ENCODE results near the gene MED8. TPM values are rescaled to one million over a fixed set of nuclear protein-coding genes. Genes with fewer than 3 reads are reported as not detected.

Gene MED8
- total and polyA plus RNA-seq, 4 experiments from 2014 or later: 34.0 to 42.3 (median 35.8) TPM

DNA sequence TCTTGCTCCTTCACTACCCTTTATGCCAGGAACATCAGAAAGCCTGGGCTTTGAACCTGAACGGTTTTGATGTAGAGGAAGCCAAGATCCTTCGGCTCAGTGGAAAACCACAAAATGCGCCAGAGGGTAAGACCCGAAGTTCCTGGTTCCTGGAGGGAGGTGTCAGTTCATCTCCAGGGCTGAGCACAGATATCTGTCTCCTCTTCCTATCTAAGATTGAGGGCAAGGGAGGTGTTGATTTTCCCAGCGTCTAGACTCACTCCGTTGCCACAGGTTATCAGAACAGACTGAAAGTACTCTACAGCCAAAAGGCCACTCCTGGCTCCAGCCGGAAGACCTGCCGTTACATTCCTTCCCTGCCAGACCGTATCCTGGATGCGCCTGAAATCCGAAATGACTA lies 29.9 kb downstream of the MED8 start:
- H3K4me1 Mint-ChIP-seq: peaks cover 8 to 27% (median 17%) of the 10 kb centered on the region in 4 donors
- DNase-seq: no peak
- no peaks in the 10 kb centered on the region for H3K9me3 ChIP-seq (ENCODE audit: control insufficient read depth in 1 of 2, low read length in 2 of 2)

GRCh38 chr1:43358746-43359693 lies 30.6 kb downstream of the MED8 start, which contains the start of gene CDC20:
TSS of gene CDC20 (plus strand) at chr1:43358981. CDS start at chr1:43359216, 235 bp downstream.
- peaks cover 22% of the 10 kb centered on the region for H3K36me3 ChIP-seq (ENCODE audit: insufficient read depth, low read length)
- POLR2A ChIA-PET (ENCODE audit: partially characterized antibody): interaction anchor here (0.9 to 2.8 kb wide), 9 partner anchors 9 to 588 kb away, joined by 3 to 47 read pairs (median 5); partner anchors contain the start of genes ELOVL1, IPO13, MED8 and SZT2

More for the DNA sequence above, 29.9 kb downstream of the MED8 start:
- ChIA-PET CTCF (ENCODE audit: partially characterized antibody) (no interaction called here), POLR2A (ENCODE audit: partially characterized antibody) (interaction anchor here (2.8 kb wide), 1 partner anchor 30 kb away, joined by 28 read pairs; the partner anchor contains the start of genes MED8 and SZT2)
- H3K27ac ChIP-seq (ENCODE audit: low read depth, low read length): no peak overlapping the region
- peak overlapping the region in 5 of 7 donors; percentile 7 to 66 (median 27) for H3K27ac Mint-ChIP-seq
- H3K4me1 ChIP-seq (ENCODE audit: insufficient read depth, low read length): peaks cover 21% of the 10 kb centered on the region
- H3K27me3 ChIP-seq (ENCODE audit: insufficient read depth, low read length): no peaks in the 10 kb centered on the region
- peaks cover 28% of the 10 kb centered on the region for H3K36me3 ChIP-seq (ENCODE audit: insufficient read depth, low read length)
- intact Hi-C loops (cut with micrococcal nuclease): loop anchor here (2.0 kb wide), 1 partner anchor 183 kb away; no protein-coding TSS in a partner anchor
- H3K4me3 ChIP-seq (ENCODE audit: low read length in 2 of 2): no peak overlapping the region
- H3K27me3 Mint-ChIP-seq: no peaks in the 10 kb centered on the region
- H3K36me3 Mint-ChIP-seq: peaks cover 15 to 29% of the 10 kb centered on the region in 2 donors
- H3K4me3 Mint-ChIP-seq: peak overlapping the region in 7 of 8 donors; percentile 36 to 87 (median 65)
- H3K9me3 Mint-ChIP-seq: no peaks in the 10 kb centered on the region

GRCh38 chr1:43358121-43358745 lies 31.4 kb downstream of the MED8 start:
- Histone ChIP-seq H3K4me1 (ENCODE audit: insufficient read depth, low read length) (peaks cover 21% of the 10 kb centered on the region), H3K9me3 (ENCODE audit: control insufficient read depth in 1 of 2, low read length in 2 of 2) (no peaks in the 10 kb centered on the region), H3K4me3 (ENCODE audit: low read length in 2 of 2) (peak overlapping the region; percentile 58 to 87), H3K27me3 (ENCODE audit: insufficient read depth, low read length) (no peaks in the 10 kb centered on the region), H3K27ac (ENCODE audit: low read depth, low read length) (peak overlapping the region; percentile 67), H3K36me3 (ENCODE audit: insufficient read depth, low read length) (peaks cover 14% of the 10 kb centered on the region)
- no peaks in the 10 kb centered on the region for H3K9me3 Mint-ChIP-seq
- CTCF ChIA-PET (ENCODE audit: partially characterized antibody): interaction anchor here (0.7 to 1.6 kb wide), 7 partner anchors 9 to 577 kb away, joined by 3 to 15 read pairs (median 3); partner anchors contain the start of gene ELOVL1
- peak overlapping the region; percentile 59 to 96 (median 89) for H3K27ac Mint-ChIP-seq
- POLR2A ChIA-PET (ENCODE audit: partially characterized antibody): interaction anchor here (0.8 to 2.8 kb wide), 10 partner anchors 9 to 589 kb away, joined by 3 to 47 read pairs (median 4); partner anchors contain the start of genes ELOVL1, IPO13, MED8 and SZT2
- H3K27me3 Mint-ChIP-seq: no peaks in the 10 kb centered on the region
- intact Hi-C loops (cut with micrococcal nuclease): loop anchor here (1.0 to 2.0 kb wide), 4 partner anchors 9 to 181 kb away; partner anchors contain the start of genes ELOVL1, MED8 and SZT2
- H3K4me3 Mint-ChIP-seq: peak overlapping the region; percentile 86 to 93 (median 90)
- H3K36me3 Mint-ChIP-seq: peaks cover 8 to 17% of the 10 kb centered on the region in 2 donors
- H3K4me1 Mint-ChIP-seq: peaks cover 10 to 27% (median 17%) of the 10 kb centered on the region in 4 donors
- DNase-seq: peak in 3 of 5 donors; percentile 17 to 22 (median 18)

More at GRCh38 chr1:43358746-43359693, 30.6 kb downstream of the MED8 start, which contains the start of gene CDC20:
- Histone ChIP-seq H3K9me3 (ENCODE audit: control insufficient read depth in 1 of 2, low read length in 2 of 2) (no peaks in the 10 kb centered on the region), H3K4me3 (ENCODE audit: low read length in 2 of 2) (peak within 1 kb of the TSS; percentile 58 to 87), H3K27ac (ENCODE audit: low read depth, low read length) (peak within 1 kb of the TSS; percentile 67), H3K4me1 (ENCODE audit: insufficient read depth, low read length) (peaks cover 21% of the 10 kb centered on the region), H3K27me3 (ENCODE audit: insufficient read depth, low read length) (no peaks in the 10 kb centered on the region)
- H3K27me3 Mint-ChIP-seq: no peaks in the 10 kb centered on the region
- intact Hi-C loops (cut with micrococcal nuclease): loop anchor here (1.0 to 2.0 kb wide), 4 partner anchors 9 to 182 kb away; partner anchors contain the start of genes ELOVL1, MED8 and SZT2
- peak within 1 kb of the TSS; percentile 59 to 96 (median 89) for H3K27ac Mint-ChIP-seq
- H3K9me3 Mint-ChIP-seq: no peaks in the 10 kb centered on the region
- peaks cover 9 to 27% (median 17%) of the 10 kb centered on the region in 4 donors for H3K4me1 Mint-ChIP-seq
- DNase-seq: peak; percentile 94 to 98 (median 96)
- peaks cover 11 to 22% of the 10 kb centered on the region in 2 donors for H3K36me3 Mint-ChIP-seq
- peak within 1 kb of the TSS; percentile 86 to 93 (median 90) for H3K4me3 Mint-ChIP-seq
- CTCF ChIA-PET (ENCODE audit: partially characterized antibody): interaction anchor here (0.7 to 1.6 kb wide), 6 partner anchors 9 to 132 kb away, joined by 3 to 15 read pairs (median 3); partner anchors contain the start of gene ELOVL1

DNA sequence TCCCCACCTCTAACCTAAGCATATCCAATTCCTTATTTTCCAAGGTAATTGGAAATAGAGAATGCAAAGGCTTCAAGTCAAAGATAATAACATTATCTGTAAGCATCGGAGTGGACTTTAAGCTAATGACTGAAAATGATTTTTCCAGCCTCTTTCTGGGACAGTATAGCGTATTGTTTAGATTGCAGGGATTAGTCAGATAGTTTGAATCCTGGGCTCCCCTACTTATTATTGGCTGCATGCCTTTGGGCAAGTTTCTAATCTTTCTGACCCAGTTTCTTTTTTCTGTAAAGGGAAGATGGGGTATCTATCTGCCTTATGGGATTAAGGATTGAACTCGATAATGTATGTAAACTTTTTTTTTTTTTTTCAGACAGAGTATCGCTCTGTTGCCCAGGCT lies 32.3 kb downstream of the MED8 start:
- CTCF ChIA-PET (ENCODE audit: partially characterized antibody): interaction anchor here (1.0 to 1.4 kb wide), 2 partner anchors 11 to 578 kb away, joined by 3 to 5 read pairs; no protein-coding TSS in a partner anchor
- H3K9me3 ChIP-seq (ENCODE audit: control insufficient read depth in 1 of 2, low read length in 2 of 2): no peaks in the 10 kb centered on the region
- peaks cover 21% of the 10 kb centered on the region for H3K4me1 ChIP-seq (ENCODE audit: insufficient read depth, low read length)
- H3K36me3 ChIP-seq (ENCODE audit: insufficient read depth, low read length): peaks cover 10% of the 10 kb centered on the region
- POLR2A ChIA-PET (ENCODE audit: partially characterized antibody): interaction anchor here (1.2 to 2.8 kb wide), 5 partner anchors 9 to 591 kb away, joined by 3 to 47 read pairs (median 8); partner anchors contain the start of genes C1orf50, ELOVL1, MED8 and P3H1
- DNase-seq: no peak
- peaks cover 3 to 10% of the 10 kb centered on the region in 2 donors for H3K36me3 Mint-ChIP-seq
- no peak overlapping the region for H3K4me3 ChIP-seq (ENCODE audit: low read length in 2 of 2)
- peak overlapping the region in 1 of 8 donors; percentile 33 for H3K4me3 Mint-ChIP-seq
- no peak overlapping the region for H3K27ac ChIP-seq (ENCODE audit: low read depth, low read length)
- no peaks in the 10 kb centered on the region for H3K27me3 ChIP-seq (ENCODE audit: insufficient read depth, low read length)
- H3K9me3 Mint-ChIP-seq: no peaks in the 10 kb centered on the region
- peaks cover 10 to 27% (median 17%) of the 10 kb centered on the region in 4 donors for H3K4me1 Mint-ChIP-seq
- intact Hi-C loops (cut with micrococcal nuclease): no loop called here
- no peaks in the 10 kb centered on the region for H3K27me3 Mint-ChIP-seq
- no peak overlapping the region for H3K27ac Mint-ChIP-seq

GRCh38 chr1:43354936-43355335 lies 34.7 kb downstream of the MED8 start:
- Histone ChIP-seq H3K27me3 (ENCODE audit: insufficient read depth, low read length) (no peaks in the 10 kb centered on the region), H3K9me3 (ENCODE audit: control insufficient read depth in 1 of 2, low read length in 2 of 2) (no peaks in the 10 kb centered on the region), H3K4me1 (ENCODE audit: insufficient read depth, low read length) (peaks cover 14% of the 10 kb centered on the region), H3K36me3 (ENCODE audit: insufficient read depth, low read length) (no peaks in the 10 kb centered on the region), H3K4me3 (ENCODE audit: low read length in 2 of 2) (no peak overlapping the region), H3K27ac (ENCODE audit: low read depth, low read length) (no peak overlapping the region)
- no peaks in the 10 kb centered on the region for H3K9me3 Mint-ChIP-seq
- H3K4me3 Mint-ChIP-seq: no peak overlapping the region
- peaks cover 10 to 28% (median 16%) of the 10 kb centered on the region in 4 donors for H3K4me1 Mint-ChIP-seq
- intact Hi-C loops (cut with micrococcal nuclease): no loop called here
- no peak overlapping the region for H3K27ac Mint-ChIP-seq
- H3K36me3 Mint-ChIP-seq: peaks cover 2 to 3% of the 10 kb centered on the region in 2 donors
- no peaks in the 10 kb centered on the region for H3K27me3 Mint-ChIP-seq
- DNase-seq: no peak
- ChIA-PET CTCF (ENCODE audit: partially characterized antibody) (interaction anchor here (1.7 kb wide), 1 partner anchor 128 kb away, joined by 3 read pairs; no protein-coding TSS in a partner anchor), POLR2A (ENCODE audit: partially characterized antibody) (no interaction called here)

DNA sequence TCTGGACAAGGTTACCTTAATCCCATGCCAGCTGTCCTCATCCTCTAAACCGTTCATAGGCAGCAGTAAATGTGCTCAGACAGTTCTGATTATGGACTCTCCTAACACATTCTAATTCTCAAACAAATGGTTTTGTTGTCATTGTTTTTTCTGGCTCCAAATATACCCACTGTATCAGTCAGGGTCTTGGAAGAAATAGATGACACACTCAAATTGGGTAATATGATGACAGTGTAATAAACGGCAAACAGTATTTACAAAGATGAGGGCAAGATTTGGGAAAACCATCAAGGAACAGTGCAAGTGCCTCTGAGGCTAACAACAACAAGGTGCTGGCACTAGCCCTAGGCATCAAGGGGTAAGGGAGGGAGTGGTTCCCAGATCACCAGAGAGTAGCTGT lies 35.1 kb downstream of the MED8 start:
- ChIA-PET POLR2A (ENCODE audit: partially characterized antibody) (no interaction called here), CTCF (ENCODE audit: partially characterized antibody) (interaction anchor here (1.7 kb wide), 1 partner anchor 128 kb away, joined by 3 read pairs; no protein-coding TSS in a partner anchor)
- H3K4me1 ChIP-seq (ENCODE audit: insufficient read depth, low read length): peaks cover 17% of the 10 kb centered on the region
- no peak overlapping the region for H3K27ac Mint-ChIP-seq
- H3K36me3 ChIP-seq (ENCODE audit: insufficient read depth, low read length): no peaks in the 10 kb centered on the region
- H3K27me3 ChIP-seq (ENCODE audit: insufficient read depth, low read length): no peaks in the 10 kb centered on the region
- no peak for DNase-seq
- H3K27ac ChIP-seq (ENCODE audit: low read depth, low read length): no peak overlapping the region
- no peak overlapping the region for H3K4me3 Mint-ChIP-seq
- no peaks in the 10 kb centered on the region for H3K9me3 Mint-ChIP-seq
- intact Hi-C loops (cut with micrococcal nuclease): no loop called here
- H3K4me1 Mint-ChIP-seq: peaks cover 13 to 28% (median 17%) of the 10 kb centered on the region in 4 donors
- H3K9me3 ChIP-seq (ENCODE audit: control insufficient read depth in 1 of 2, low read length in 2 of 2): no peaks in the 10 kb centered on the region
- H3K27me3 Mint-ChIP-seq: no peaks in the 10 kb centered on the region
- peaks cover 2 to 3% of the 10 kb centered on the region in 2 donors for H3K36me3 Mint-ChIP-seq
- no peak overlapping the region for H3K4me3 ChIP-seq (ENCODE audit: low read length in 2 of 2)

All from CD4-positive, alpha-beta memory T cell (primary cell).